Breast epithelium (tissue), 4 donors: ENCODE measurements around the gene ADPRHL1. TPM values are rescaled to one million over a fixed set of nuclear protein-coding genes. Genes with fewer than 3 reads are reported as not detected.

ENCODE experiments used
- DNase-seq, 2 donors: peaks; one replicate each; pipeline ENCODE4 v3.0.0-alpha.2; 2019; ENCODE audit warnings: low spot score in 2 of 2
- H3K27ac ChIP-seq, 2 donors: fragments of 200-600 bp; sonication (generic) in 1 of 2; one replicate each; pipeline ENCODE4 v1.5.1; 2016 to 2019; ENCODE audit warnings: mild to moderate bottlenecking in 1 of 2
- H3K27me3 ChIP-seq, 2 donors: fragments of 200-600 bp; sonication (generic) in 1 of 2; one replicate each; pipeline versions ENCODE4 v1.5.1 to v1.6.0; 2017 to 2019; ENCODE audit warnings: control low read depth in 1 of 2, mild to moderate bottlenecking in 1 of 2
- H3K36me3 ChIP-seq: fragments of 200-600 bp; one replicate; pipeline ENCODE4 v1.5.1; 2019
- H3K4me1 ChIP-seq, 2 donors: fragments of 200-600 bp; sonication (generic); one replicate each; pipeline ENCODE4 v1.5.1; 2016 to 2019; ENCODE audit warnings: control low read depth in 1 of 2
- H3K4me3 ChIP-seq, 3 donors: fragments of 200-600 bp; sonication (generic); 1 replicate in 2 of 3; 2 replicates in 1 of 3; pipeline ENCODE4 v1.5.1; 2016 to 2019; ENCODE audit warnings: mild to moderate bottlenecking in 3 of 3, moderate library complexity in 2 of 3
- H3K9me3 ChIP-seq, 2 donors: fragments of 200-600 bp; sonication (generic) in 1 of 2; one replicate each; pipeline ENCODE4 v1.5.1; 2016 to 2019; ENCODE audit warnings: control low read depth in 1 of 2
- CTCF ChIP-seq, 3 donors: fragments of 450-650 bp; IDR thresholded peaks; one replicate each; pipeline ENCODE4 v1.5.1; 2016 to 2017; ENCODE audit warnings: antibody characterized with exemption in 3 of 3, mild to moderate bottlenecking in 3 of 3, moderate library complexity in 3 of 3
- POLR2A ChIP-seq: fragments of 450-650 bp; IDR thresholded peaks from one replicate; pipeline ENCODE4 v1.6.1; 2016; ENCODE audit warnings: antibody characterized with exemption, mild to moderate bottlenecking, moderate library complexity
- POLR2AphosphoS5 ChIP-seq, 3 donors: sonication (generic); formaldehyde crosslinking; IDR thresholded peaks; one replicate each; pipeline ENCODE4 v1.6.1; 2017; ENCODE audit warnings: antibody characterized with exemption in 3 of 3
- intact Hi-C: fragments of 100-400 bp; cut with DNase I; formaldehyde crosslinking; loops from one replicate; pipeline ENCODE4 v1.15.1; 2023; ENCODE audit warnings: low total_unique reads
- total RNA-seq, 3 donors: library from RNA; depleted of rRNA; stranded (reverse); fragments of >200 nt; gene quantifications; one replicate each; pipeline ENCODE4 v1.1.0, GENCODE V29; 2016

ADPRHL1 gene
- total RNA-seq, 3 donors from 2014 or later, result 1.8 to 2.7 (median 2.0) TPM

- Histone ChIP-seq H3K9me3 (no peaks in the 10 kb centered on the region), H3K36me3 (peaks cover 9% of the 10 kb centered on the region), H3K27me3 (no peaks in the 10 kb centered on the region), H3K4me1 (no peaks in the 10 kb centered on the region), H3K4me3 (no peak overlapping the region), H3K27ac (no peak overlapping the region)
- TF ChIP-seq POLR2AphosphoS5 (IDR thresholded peaks at IDR 0.05), result no peak
- TF ChIP-seq POLR2A, result no peak
- TF ChIP-seq CTCF (IDR thresholded peaks at IDR 0.05), result no peak
- intact Hi-C loops, result no loop called here
- no peak for DNase-seq
These were observed 7.9 kb upstream of the ADPRHL1 start for GRCh38 chr13:113461022-113461751.

- Histone ChIP-seq H3K4me3 (no peak overlapping the region), H3K36me3 (peaks cover 9% of the 10 kb centered on the region), H3K4me1 (no peaks in the 10 kb centered on the region), H3K9me3 (no peaks in the 10 kb centered on the region), H3K27ac (no peak overlapping the region), H3K27me3 (no peaks in the 10 kb centered on the region)
- intact Hi-C loops, result no loop called here
- DNase-seq, result no peak
- TF ChIP-seq CTCF (IDR thresholded peaks at IDR 0.05) (no peak), POLR2A (no peak), POLR2AphosphoS5 (IDR thresholded peaks at IDR 0.05) (no peak)
These were observed 7.3 kb upstream of the ADPRHL1 start for GRCh38 chr13:113460599-113460998.

- intact Hi-C loops, result no loop called here
- H3K4me3 ChIP-seq, result no peak overlapping the region
- DNase-seq, result no peak
- no peaks in the 10 kb centered on the region for H3K4me1 ChIP-seq
- no peak for TF ChIP-seq CTCF (IDR thresholded peaks at IDR 0.05)
- TF ChIP-seq POLR2A, result no peak
- no peak for TF ChIP-seq POLR2AphosphoS5 (IDR thresholded peaks at IDR 0.05)
- H3K9me3 ChIP-seq, result no peaks in the 10 kb centered on the region
- H3K27ac ChIP-seq, result no peak overlapping the region
- H3K27me3 ChIP-seq, result no peaks in the 10 kb centered on the region
- peaks cover 9% of the 10 kb centered on the region for H3K36me3 ChIP-seq
These were observed 6.8 kb upstream of the ADPRHL1 start for GRCh38 chr13:113460064-113460555.

DNA sequence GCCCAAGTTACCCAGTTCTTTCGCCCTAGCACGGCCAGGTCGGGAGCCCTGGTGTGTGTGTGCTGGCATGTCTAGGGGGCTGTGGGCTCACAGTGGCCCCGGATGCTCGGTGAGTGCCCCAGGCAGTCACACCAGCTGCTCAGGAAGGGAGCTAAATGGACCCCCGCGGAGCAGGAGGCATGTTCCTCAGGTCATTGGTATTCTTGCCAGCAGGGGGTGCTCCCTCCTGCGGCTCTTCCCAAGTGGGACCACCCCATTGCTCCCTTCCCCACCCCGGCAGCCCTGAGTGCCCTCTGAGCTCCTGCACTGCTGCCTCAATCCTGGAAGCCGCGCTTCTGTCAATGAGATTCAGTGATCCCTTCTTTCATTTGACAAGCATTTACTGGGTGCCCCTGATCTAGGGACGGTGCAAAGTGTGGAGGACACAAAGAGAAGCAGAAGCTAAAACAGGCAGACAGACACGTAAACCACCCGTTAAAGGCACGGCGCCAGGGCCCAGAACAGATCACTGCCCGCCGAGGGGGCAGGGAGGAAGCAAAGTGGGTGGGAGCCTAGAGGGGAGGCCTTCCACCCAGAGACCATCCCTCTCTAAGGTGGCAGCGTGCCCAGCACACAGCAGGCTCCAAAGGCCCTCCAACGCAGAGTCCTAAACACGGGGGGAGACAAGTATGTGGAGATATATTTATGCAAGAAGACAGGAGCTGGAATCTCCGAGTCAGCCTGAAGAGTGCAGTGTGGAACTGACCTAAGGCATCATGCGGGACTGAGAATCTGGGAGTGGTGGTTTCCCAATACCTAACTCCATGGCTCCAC lies 5.2 kb upstream of the ADPRHL1 start:
- DNase-seq, result no peak
- Histone ChIP-seq H3K4me1 (no peaks in the 10 kb centered on the region), H3K4me3 (no peak overlapping the region), H3K27me3 (no peaks in the 10 kb centered on the region), H3K36me3 (peaks cover 9% of the 10 kb centered on the region), H3K9me3 (no peaks in the 10 kb centered on the region), H3K27ac (no peak overlapping the region)
- no peak for TF ChIP-seq POLR2AphosphoS5 (IDR thresholded peaks at IDR 0.05)
- TF ChIP-seq CTCF (IDR thresholded peaks at IDR 0.05), result no peak
- TF ChIP-seq POLR2A, result no peak
- intact Hi-C loops, result no loop called here

GRCh38 chr13:113457510-113457909 lies 4.2 kb upstream of the ADPRHL1 start:
- intact Hi-C loops, result no loop called here
- DNase-seq, result no peak

More at GRCh38 chr13:113457510-113457909, 4.2 kb upstream of the ADPRHL1 start:
- no peaks in the 10 kb centered on the region for H3K27me3 ChIP-seq
- no peaks in the 10 kb centered on the region for H3K9me3 ChIP-seq
- no peaks in the 10 kb centered on the region for H3K4me1 ChIP-seq
- peaks cover 9% of the 10 kb centered on the region for H3K36me3 ChIP-seq
- H3K27ac ChIP-seq, result no peak overlapping the region
- no peak overlapping the region for H3K4me3 ChIP-seq
- no peak for TF ChIP-seq CTCF (IDR thresholded peaks at IDR 0.05)
